ENCODE results near the gene GNB4. TPM values are rescaled to one million over a fixed set of nuclear protein-coding genes. Genes with fewer than 3 reads are reported as not detected.

The GNB4 gene
- total RNA-seq, 1 experiment from 2014 or later = 26.7 TPM

- in situ Hi-C loops (cut with HindIII; ENCODE audit: low pct_unique_long_range_greater_than_20kb, low sequenced_read_pairs) = no loop called here
- Histone ChIP-seq H3K4me1 (ENCODE audit: control insufficient read depth, insufficient read depth, low read length) (no peaks in the 10 kb centered on the region), H3K4me3 (ENCODE audit: low read depth in 2 of 2, low read length in 2 of 2) (no peak overlapping the region), H3K27ac (ENCODE audit: low read length) (no peak overlapping the region), H3K36me3 (ENCODE audit: control insufficient read depth, insufficient read depth, low read length) (no peaks in the 10 kb centered on the region), H3K9me3 (ENCODE audit: control insufficient read depth, insufficient read depth, low read depth, low read length) (no peaks in the 10 kb centered on the region), H3K27me3 (ENCODE audit: control insufficient read depth, insufficient read depth, low read length) (no peaks in the 10 kb centered on the region)
- no peak for TF ChIP-seq POLR2AphosphoS5 (IDR thresholded peaks at IDR 0.05; ENCODE audit: low read depth, low read length)
- POLR2A ChIA-PET = no interaction called here
- BruUV-seq (replicated peaks) = no TSS peak
- CTCF ChIA-PET = no interaction called here
- intact Hi-C loops (cut with micrococcal nuclease; ENCODE audit: unreplicated experiment) = no loop called here
- DNase-seq (ENCODE audit: low read depth, low spot score) = no peak
- ATAC-seq = no peak
Observed at GRCh38 chr3:179415377-179415776, 35.9 kb downstream of the GNB4 start.

- H3K9me3 ChIP-seq (ENCODE audit: control insufficient read depth, insufficient read depth, low read depth, low read length) = no peaks in the 10 kb centered on the region
- ChIA-PET POLR2A (no interaction called here), CTCF (no interaction called here)
- in situ Hi-C loops (cut with HindIII; ENCODE audit: low pct_unique_long_range_greater_than_20kb, low sequenced_read_pairs) = no loop called here
- no peak for ATAC-seq
- H3K36me3 ChIP-seq (ENCODE audit: control insufficient read depth, insufficient read depth, low read length) = no peaks in the 10 kb centered on the region
- no peak overlapping the region for H3K4me3 ChIP-seq (ENCODE audit: low read depth in 2 of 2, low read length in 2 of 2)
- no peaks in the 10 kb centered on the region for H3K4me1 ChIP-seq (ENCODE audit: control insufficient read depth, insufficient read depth, low read length)
- no TSS peak for BruUV-seq (replicated peaks)
- H3K27me3 ChIP-seq (ENCODE audit: control insufficient read depth, insufficient read depth, low read length) = no peaks in the 10 kb centered on the region
- H3K27ac ChIP-seq (ENCODE audit: low read length) = no peak overlapping the region
- DNase-seq (ENCODE audit: low read depth, low spot score) = no peak
- TF ChIP-seq TCF7L2 (IDR thresholded peaks at IDR 0.05; ENCODE audit: low read depth, low read length) (no peak), CTCF (IDR thresholded peaks at IDR 0.05) (no peak)
- intact Hi-C loops (cut with micrococcal nuclease; ENCODE audit: unreplicated experiment) = no loop called here
Observed at GRCh38 chr3:179414804-179415203, 36.5 kb downstream of the GNB4 start.

- CTCF ChIA-PET = no interaction called here
- Histone ChIP-seq H3K36me3 (ENCODE audit: control insufficient read depth, insufficient read depth, low read length) (no peaks in the 10 kb centered on the region), H3K9me3 (ENCODE audit: control insufficient read depth, insufficient read depth, low read depth, low read length) (no peaks in the 10 kb centered on the region), H3K27me3 (ENCODE audit: control insufficient read depth, insufficient read depth, low read length) (no peaks in the 10 kb centered on the region), H3K4me1 (ENCODE audit: control insufficient read depth, insufficient read depth, low read length) (no peaks in the 10 kb centered on the region), H3K27ac (ENCODE audit: low read length) (no peak overlapping the region), H3K4me3 (ENCODE audit: low read depth in 2 of 2, low read length in 2 of 2) (no peak overlapping the region)
- no peak for ATAC-seq
- TF ChIP-seq CTCF (IDR thresholded peaks at IDR 0.05) (no peak), REST (IDR thresholded peaks at IDR 0.05; ENCODE audit: insufficient read depth in 1 of 2, low read depth in 2 of 2, low read length in 1 of 2) (no peak), TCF7L2 (IDR thresholded peaks at IDR 0.05; ENCODE audit: low read depth, low read length) (no peak), SIN3A (IDR thresholded peaks at IDR 0.05; ENCODE audit: borderline replicate concordance, insufficient read depth, low read depth, low read length) (no peak), POLR2AphosphoS5 (IDR thresholded peaks at IDR 0.05; ENCODE audit: low read depth, low read length) (no peak)
- intact Hi-C loops (cut with micrococcal nuclease; ENCODE audit: unreplicated experiment) = no loop called here
- DNase-seq (ENCODE audit: low read depth, low spot score) = no peak
- no TSS peak for BruUV-seq (replicated peaks)
- in situ Hi-C loops (cut with HindIII; ENCODE audit: low pct_unique_long_range_greater_than_20kb, low sequenced_read_pairs) = no loop called here
- POLR2A ChIA-PET = no interaction called here
Observed at GRCh38 chr3:179410999-179411398, 40.3 kb downstream of the GNB4 start.

All from Panc1 (cell line).